Astrocyte of the spinal cord (primary cell): ENCODE data around the gene SUMO3.
"Not testable (repeated sequence)": the region's sequence is repeated elsewhere in the genome, so short reads cannot be mapped to it uniquely, and the experiment has no call there.

Source experiments
- DNase-seq: peaks from one replicate; pipeline ENCODE4 v3.0.0; 2011; ENCODE audit warnings: low read depth, low spot score
- H3K4me3 ChIP-seq: 2 replicates; pipeline ENCODE4 v1.5.1; 2011; ENCODE audit warnings: low read depth, mild to moderate bottlenecking, low read length, moderate library complexity
- in situ Hi-C: cut with HindIII; loops from 2 replicates; pipeline ENCODE4 v1.10.0; 2017; ENCODE audit warnings: low sequenced_read_pairs
- TF ChIP-seq, protein P1 (sequence below): IDR thresholded peaks from 2 replicates; pipeline ENCODE4 v1.5.1; 2012; ENCODE audit warnings: low read depth, mild to moderate bottlenecking, low read length, inconsistent platforms

Gene SUMO3

DNA sequence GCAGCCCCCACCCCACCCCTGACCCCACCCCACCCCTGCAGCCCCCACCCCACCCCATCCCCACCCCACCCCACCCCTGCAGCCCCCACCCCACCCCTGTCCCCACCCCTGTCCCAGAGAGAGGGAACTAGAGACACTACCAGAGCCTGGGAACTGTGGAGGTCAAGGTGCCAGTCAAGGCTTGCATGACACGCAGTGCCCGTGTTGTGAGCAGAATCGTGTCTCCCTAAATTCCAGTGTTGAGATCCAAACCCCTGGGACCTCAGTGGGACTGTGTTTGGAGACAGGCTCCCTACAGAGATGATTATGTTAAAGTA is 18.4 kb upstream of the SUMO3 start:
- H3K4me3 ChIP-seq = no peak overlapping the region
- in situ Hi-C loops = no loop called here
- TF ChIP-seq, protein P1, sequence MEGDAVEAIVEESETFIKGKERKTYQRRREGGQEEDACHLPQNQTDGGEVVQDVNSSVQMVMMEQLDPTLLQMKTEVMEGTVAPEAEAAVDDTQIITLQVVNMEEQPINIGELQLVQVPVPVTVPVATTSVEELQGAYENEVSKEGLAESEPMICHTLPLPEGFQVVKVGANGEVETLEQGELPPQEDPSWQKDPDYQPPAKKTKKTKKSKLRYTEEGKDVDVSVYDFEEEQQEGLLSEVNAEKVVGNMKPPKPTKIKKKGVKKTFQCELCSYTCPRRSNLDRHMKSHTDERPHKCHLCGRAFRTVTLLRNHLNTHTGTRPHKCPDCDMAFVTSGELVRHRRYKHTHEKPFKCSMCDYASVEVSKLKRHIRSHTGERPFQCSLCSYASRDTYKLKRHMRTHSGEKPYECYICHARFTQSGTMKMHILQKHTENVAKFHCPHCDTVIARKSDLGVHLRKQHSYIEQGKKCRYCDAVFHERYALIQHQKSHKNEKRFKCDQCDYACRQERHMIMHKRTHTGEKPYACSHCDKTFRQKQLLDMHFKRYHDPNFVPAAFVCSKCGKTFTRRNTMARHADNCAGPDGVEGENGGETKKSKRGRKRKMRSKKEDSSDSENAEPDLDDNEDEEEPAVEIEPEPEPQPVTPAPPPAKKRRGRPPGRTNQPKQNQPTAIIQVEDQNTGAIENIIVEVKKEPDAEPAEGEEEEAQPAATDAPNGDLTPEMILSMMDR = no peak
- no peak for DNase-seq

DNA sequence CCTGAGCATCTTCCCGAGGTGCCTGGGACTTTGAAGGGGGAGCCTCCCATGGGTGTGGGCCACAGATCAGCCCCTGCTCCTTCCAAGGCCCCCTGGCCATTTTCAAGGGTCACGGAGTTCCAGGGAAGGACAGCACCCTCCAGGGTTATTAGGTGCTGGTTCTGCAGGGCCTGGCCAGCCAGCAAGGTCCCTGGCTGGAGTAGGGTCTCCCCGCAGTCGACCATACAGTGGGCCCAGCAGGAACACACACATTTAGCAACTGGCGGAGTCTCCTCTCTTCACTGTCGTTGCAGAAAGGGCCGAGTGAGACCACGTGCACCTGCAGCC is 17.7 kb upstream of the SUMO3 start:
- TF ChIP-seq, protein P1 = no peak
- no peak for DNase-seq
- no peak overlapping the region for H3K4me3 ChIP-seq
- in situ Hi-C loops = no loop called here

DNA sequence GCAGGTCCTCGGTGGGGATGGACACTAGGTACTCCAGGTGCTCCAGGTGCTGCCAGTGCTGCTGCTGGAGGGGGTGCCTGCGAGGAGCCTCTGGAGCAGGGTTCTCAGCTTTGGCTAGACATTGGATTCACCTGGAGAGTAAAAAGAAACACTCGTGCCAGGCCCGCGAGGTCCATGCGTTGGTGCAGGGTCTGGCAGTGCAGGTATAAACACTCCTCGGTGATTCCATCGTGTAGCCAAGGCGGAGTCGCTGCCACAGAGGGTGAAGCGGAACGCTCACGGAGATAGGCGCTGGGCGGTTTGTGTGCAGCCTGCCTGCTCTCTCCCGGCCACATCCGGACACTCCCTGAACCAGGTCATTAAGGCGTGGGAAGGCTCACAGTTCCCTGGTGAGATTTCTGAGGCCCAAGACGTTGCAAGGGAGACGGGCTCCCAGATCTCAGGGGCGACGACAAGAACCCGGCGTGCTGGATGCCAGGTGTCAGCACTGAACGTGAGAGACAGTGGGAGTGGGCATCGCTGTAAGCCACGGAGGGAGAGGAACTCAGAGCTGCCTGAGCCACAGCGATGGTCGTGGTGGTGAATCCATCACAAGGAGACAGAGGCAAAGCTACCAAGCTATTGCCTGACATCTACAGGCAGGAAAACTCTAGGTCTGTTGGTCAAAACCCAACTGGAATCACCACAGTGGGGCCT is 17.2 kb upstream of the SUMO3 start:
- TF ChIP-seq, protein P1 = no peak
- no peak overlapping the region for H3K4me3 ChIP-seq
- DNase-seq = no peak
- in situ Hi-C loops = no loop called here

DNA sequence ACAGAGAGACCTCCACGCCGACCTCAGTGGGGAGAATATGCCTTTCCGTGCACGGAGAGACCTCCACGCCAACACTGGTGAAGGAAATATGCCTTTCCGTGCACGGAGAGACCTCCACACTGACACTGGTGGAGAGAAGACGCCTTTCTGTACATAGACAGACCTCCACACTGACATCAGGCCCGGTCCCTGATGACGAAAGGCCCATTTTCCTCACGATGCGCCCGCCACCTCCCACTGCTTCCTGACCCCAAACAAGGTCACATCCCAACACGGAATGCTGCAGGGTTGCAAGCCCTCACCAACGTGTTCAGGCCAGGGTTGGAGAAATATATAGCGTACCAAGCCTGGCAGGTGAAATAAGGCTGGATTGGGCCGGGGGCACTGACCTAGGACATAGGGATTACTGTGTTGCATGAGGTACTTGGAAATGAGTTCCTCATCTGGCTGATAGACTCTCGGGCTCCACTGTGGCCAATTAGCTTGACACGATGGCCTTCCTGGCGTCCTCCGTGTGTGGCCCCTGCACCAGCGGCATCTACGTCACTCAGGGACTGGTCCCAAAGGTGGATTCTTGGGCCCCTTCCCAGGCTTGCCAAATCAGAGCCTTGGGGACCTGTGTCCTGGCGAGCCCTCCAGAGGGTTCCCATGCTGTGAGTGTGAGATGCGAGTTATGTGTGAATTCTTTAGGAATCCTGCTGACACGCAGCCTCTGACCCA is 16.5 kb upstream of the SUMO3 start:
- H3K4me3 ChIP-seq = no peak overlapping the region
- DNase-seq = no peak
- TF ChIP-seq, protein P1 = no peak
- in situ Hi-C loops = no loop called here

DNA sequence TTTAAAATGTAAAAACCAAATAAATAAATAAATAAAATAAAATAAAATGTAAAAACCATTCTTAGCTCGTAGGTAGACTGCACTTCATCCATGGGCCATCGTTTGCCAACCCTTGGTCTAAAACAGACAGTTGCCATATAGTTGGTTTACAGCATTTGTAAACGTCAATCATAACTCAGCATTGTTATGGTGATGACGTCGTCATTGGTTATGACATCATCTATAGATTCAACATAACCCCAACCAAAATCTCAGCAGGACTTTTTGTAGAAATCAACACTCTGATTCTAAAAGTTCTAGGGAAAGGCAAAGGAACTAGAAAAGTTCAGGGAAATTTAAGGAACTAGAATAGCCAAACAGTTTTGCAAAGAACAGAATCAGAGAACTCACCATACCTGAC is 15.8 kb upstream of the SUMO3 start:
- in situ Hi-C loops = no loop called here
- no peak for DNase-seq
- H3K4me3 ChIP-seq = no peak overlapping the region
- TF ChIP-seq, protein P1 = no peak

DNA sequence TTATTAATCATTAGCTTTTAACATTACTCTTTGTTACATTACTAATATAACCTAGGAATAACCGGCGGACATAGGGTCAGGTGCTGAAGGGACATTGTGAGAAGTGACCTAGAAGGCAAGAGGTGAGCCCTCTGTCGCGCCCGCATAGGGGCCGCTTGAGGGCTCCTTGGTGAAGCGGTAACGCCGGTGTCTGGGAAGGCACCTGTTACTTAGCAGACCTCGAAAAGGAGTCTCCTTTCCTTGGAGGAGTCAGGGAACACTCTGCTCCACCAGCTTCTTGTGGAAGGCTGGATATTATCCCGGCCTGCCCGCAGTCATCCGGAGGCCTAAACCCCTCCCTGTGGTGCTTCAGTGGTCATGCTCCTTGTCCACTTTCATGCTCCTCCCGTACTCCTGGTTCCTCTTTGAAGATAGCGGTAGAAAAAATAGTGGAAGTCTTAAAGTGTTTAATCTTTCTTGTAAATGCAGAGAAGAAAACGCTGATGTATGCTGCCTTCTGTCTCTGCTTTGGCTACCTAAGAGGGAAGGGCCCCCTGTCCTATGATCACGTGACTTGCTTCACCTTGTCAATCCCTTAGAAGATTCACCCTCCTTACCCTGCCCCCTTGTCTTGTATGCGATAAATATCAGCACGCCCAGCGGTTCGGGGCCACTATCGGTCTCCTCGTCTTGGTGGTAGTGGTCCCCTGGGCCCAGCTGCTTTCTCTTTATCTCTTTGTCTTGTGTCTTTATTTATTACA is 14.8 kb upstream of the SUMO3 start:
- H3K4me3 ChIP-seq, DNase-seq, in situ Hi-C loops: not testable (repeated sequence)

DNA sequence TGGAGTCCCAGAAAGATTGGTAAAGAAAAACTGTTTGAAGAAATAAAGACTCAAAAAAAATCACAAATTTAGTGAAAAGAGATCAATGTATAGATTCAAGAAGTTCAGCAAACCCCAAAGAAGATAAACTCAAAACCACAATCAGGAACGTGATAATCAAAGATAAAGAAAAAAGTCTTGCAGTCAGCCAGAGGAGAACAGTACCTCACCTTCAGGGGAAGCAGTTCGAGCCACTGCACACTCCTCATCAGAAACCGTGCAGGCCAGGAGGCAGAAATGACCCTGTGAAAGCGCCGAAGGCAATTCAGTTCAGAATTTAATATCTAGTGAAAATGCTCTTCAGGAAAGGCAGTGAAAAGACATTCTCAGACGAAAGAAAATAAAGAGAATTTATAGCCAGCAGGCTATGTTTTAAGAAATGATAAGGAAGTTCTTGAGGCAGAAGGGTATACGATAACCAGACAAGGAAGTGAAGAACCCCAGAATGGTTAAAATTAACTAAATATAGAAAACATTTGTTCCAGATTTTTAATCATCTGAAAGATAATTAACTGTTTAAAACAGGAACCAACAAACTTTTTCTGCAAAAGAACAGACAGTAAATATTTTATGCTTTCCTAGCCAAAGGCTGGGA is 13.5 kb upstream of the SUMO3 start:
- no peak overlapping the region for H3K4me3 ChIP-seq
- in situ Hi-C loops = no loop called here
- TF ChIP-seq, protein P1 = no peak
- no peak for DNase-seq
